Duodenal mucosa (tissue), 2 donors: ENCODE measurements around the gene CAMKK1.
"Not testable (repeated sequence)": the region's sequence is repeated elsewhere in the genome, so short reads cannot be mapped to it uniquely, and the experiment has no call there.

Experiments used
- H3K27ac ChIP-seq: one replicate; pipeline ENCODE4 v1.7.0; 2013; ENCODE audit warnings: low read depth, low read length
- H3K27me3 ChIP-seq, 2 donors: one replicate each; pipeline ENCODE4 v1.7.0; 2013; ENCODE audit warnings: low read length in 2 of 2, control low read depth in 1 of 2; ENCODE audit not compliant: insufficient read depth in 2 of 2, control insufficient read depth in 1 of 2
- H3K36me3 ChIP-seq, 2 donors: one replicate each; pipeline ENCODE4 v1.7.0; 2013; ENCODE audit warnings: low read length in 2 of 2, control low read depth in 1 of 2; ENCODE audit not compliant: insufficient read depth in 2 of 2, control insufficient read depth in 1 of 2
- H3K4me1 ChIP-seq, 2 donors: one replicate each; pipeline ENCODE4 v1.7.0; 2013; ENCODE audit warnings: low read length in 2 of 2, control low read depth in 1 of 2; ENCODE audit not compliant: insufficient read depth in 2 of 2, control insufficient read depth in 1 of 2
- H3K4me3 ChIP-seq, 2 donors: one replicate each; pipeline ENCODE4 v1.7.0; 2013; ENCODE audit warnings: low read length in 2 of 2, low read depth in 1 of 2
- H3K9ac ChIP-seq, 2 donors: one replicate each; pipeline ENCODE4 v1.7.0; 2013; ENCODE audit warnings: low read length in 2 of 2, low read depth in 1 of 2
- H3K9me3 ChIP-seq, 2 donors: one replicate each; pipeline ENCODE4 v1.7.0; 2013; ENCODE audit warnings: low read length in 2 of 2, control low read depth in 1 of 2; ENCODE audit not compliant: control insufficient read depth in 1 of 2

Gene CAMKK1

DNA sequence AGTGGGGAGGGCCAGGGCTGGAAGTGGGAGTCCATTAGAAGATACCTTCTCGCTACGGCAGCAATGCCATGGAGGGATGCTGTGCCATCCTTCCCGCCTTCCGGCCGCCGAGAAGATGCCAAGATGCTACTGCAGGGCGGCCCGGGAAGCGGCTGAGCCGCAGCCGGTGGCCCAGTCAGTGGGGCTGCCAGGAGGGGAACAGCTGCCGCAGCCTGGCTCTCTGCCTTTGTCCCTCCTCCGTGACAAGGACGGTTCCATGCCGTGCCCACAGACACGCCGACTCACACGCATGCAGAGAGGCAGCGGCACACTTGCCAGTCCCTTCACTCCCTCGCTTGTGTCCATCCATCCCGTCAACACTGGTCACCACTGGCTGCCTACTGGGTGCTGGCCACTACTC, 26.6 kb downstream of the CAMKK1 start:
- peaks cover 4 to 5% of the 10 kb centered on the region in 2 donors for H3K4me1 ChIP-seq

DNA sequence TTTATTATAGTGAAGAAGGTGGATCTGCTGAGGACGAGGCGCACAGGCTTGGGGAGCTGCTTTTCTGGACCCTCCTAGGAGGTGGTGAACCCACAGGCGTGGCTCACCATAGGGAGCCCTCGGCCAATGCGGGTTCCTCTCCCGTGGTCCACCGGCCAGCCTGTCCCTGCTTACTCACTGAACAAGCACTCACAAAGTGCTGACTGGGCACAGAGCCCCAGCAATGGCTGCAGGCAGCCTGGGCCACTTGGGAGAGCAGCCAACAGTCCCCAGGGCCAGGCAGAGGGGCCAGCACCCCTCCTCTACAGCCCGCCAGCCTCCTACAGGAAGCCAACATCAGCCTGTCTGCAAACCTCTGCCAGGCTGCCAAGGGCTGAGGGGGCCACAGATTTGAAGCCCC, 27.7 kb downstream of the CAMKK1 start:
- Histone ChIP-seq H3K9ac (no peak overlapping the region), H3K27me3 (no peaks in the 10 kb centered on the region), H3K27ac (no peak overlapping the region), H3K4me1 (no peaks in the 10 kb centered on the region), H3K4me3 (no peak overlapping the region), H3K9me3 (no peaks in the 10 kb centered on the region), H3K36me3 (peaks cover 5 to 10% of the 10 kb centered on the region in 2 donors)

More for the DNA sequence above, 26.6 kb downstream of the CAMKK1 start:
- no peaks in the 10 kb centered on the region for H3K27me3 ChIP-seq
- no peaks in the 10 kb centered on the region for H3K9me3 ChIP-seq
- H3K9ac ChIP-seq = no peak overlapping the region
- H3K36me3 ChIP-seq = peaks cover 0 to under 1% of the 10 kb centered on the region in 2 donors
- H3K4me3 ChIP-seq = no peak overlapping the region
- H3K27ac ChIP-seq = no peak overlapping the region

DNA sequence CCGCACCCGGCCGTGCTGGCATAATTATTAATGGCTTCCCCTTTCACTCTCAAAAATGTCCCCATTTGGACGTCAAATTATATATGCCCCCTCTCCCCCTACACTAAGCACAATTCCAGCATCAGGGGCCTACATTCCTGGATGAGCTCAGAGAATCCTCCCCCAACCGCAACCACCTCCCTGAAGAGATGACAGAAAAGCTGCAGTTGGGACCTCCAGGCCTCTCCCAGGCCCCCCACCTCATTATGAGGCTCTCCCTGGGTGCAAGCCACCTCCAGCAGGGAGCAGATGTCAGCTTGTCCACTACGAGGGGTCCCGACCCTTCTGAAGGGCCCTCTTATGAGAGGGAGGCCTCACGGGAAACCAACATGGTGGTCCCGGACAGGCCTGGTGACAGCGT, 28.3 kb downstream of the CAMKK1 start:
- Histone ChIP-seq H3K9ac (no peak overlapping the region), H3K27me3 (no peaks in the 10 kb centered on the region), H3K4me1 (no peaks in the 10 kb centered on the region), H3K9me3 (no peaks in the 10 kb centered on the region), H3K36me3 (peaks cover 5 to 10% of the 10 kb centered on the region in 2 donors), H3K4me3 (no peak overlapping the region), H3K27ac (no peak overlapping the region)

DNA sequence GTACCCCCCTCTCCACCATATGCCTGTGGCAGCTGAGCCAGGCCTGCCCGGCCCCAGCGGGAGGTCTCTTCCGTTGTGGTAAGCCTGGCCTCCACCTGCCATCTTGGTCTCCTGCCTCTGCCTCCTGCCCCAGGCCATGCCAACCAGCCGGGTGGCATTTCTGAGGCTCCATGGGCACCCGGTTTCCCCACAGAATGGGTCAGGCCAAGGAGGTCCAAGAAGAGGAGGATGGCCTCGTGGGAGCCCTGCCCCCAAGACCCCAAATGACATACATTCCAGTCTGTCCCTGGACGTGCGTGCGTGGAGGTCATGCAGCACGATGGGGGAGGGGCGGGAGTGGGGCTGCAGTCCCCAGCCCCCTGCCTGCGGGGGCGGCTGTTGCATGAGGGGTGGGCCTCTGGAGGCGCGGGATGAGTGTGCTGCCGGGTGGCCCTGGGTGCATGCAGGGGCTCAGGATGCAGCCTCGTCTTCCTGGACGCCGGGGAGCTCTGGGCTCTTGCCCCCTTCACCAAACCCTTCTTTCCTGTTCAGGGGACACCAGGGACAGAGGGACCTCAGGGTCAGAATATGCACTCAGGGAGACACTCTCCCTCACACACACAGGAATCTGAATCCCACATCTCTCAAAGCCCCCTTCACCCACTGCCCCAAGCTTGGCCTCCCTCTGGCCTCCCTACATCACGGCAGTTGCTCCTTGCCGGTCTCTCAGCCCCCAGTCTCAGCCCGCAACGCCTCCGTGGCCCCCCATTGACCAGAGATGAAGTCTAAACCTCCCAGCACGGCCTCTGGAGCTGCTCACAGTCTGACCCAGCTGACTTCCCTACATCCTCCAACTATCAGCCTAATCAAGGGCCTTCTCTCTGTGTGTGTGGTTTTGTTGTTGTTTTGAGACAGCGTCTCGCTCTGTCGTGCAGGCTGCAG, 30.8 kb downstream of the CAMKK1 start:
- no peak overlapping the region for H3K27ac ChIP-seq
- H3K36me3 ChIP-seq = peaks cover 5 to 10% of the 10 kb centered on the region in 2 donors
- H3K27me3 ChIP-seq = no peaks in the 10 kb centered on the region
- H3K4me1 ChIP-seq = no peaks in the 10 kb centered on the region
- H3K4me3 ChIP-seq = no peak overlapping the region
- no peak overlapping the region for H3K9ac ChIP-seq
- no peaks in the 10 kb centered on the region for H3K9me3 ChIP-seq

DNA sequence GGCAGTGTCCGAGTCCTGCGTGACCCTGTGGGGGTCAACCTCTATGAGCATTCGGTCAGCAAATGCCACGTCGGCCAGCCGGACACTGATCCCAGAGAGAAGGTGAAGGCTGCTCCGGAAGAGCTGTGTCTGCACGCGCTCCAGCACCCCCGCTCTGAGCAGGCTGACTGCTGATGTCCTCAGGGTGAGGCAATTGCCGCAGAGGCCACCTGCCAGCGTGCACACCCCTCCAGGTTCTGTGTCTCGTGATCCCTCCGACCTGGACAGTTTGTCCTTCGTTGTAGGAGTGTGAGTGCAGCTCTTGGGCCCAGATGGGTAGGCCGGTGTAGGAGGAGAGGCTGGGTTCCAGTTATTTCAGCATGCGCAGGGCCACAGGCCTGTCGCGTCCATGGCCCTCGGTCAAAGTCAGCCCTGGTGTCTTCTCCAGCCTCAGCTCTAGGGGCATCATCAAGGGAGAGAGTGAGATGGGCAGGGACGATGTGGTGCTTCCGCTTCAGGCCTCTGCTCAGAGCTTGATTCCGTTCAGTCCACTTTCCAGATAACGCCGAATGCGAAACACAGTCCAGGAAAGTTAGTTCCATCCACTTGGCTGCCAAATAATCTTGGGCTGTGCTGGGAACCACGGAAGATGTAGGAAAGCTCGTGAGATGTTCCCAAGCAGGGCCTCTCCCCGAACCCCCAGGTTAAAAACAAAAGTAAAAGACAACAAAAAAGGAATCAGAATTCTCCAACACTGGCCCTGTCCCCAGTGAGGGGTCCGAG, 31.7 kb downstream of the CAMKK1 start:
- Histone ChIP-seq H3K9me3 (no peaks in the 10 kb centered on the region), H3K36me3 (peaks cover 5 to 10% of the 10 kb centered on the region in 2 donors), H3K4me3 (no peak overlapping the region), H3K27me3 (no peaks in the 10 kb centered on the region), H3K4me1 (no peaks in the 10 kb centered on the region), H3K9ac (no peak overlapping the region), H3K27ac (no peak overlapping the region)

DNA sequence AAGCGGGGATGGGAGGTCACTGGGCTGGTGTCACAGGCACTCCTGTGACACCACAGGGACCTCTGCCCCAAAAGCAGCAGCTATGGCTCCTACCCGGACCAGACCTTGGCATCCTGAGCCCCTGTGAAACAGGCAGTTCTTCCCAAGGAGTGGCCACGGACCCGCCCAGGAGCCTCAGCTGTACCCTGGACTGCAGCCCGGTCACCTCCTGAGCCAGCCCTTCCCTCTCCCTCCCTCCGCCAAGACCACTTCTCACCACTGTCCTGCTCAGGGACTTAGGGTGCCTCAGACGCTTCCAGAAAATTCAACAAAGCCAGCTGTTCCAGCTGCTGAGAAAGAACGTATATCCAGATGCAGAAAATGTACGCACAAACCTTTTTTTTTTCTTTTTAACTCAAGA, 32.9 kb downstream of the CAMKK1 start:
- no peak overlapping the region for H3K27ac ChIP-seq
- no peak overlapping the region for H3K4me3 ChIP-seq
- H3K27me3 ChIP-seq = no peaks in the 10 kb centered on the region
- peaks cover 5 to 10% of the 10 kb centered on the region in 2 donors for H3K36me3 ChIP-seq
- H3K9me3 ChIP-seq = no peaks in the 10 kb centered on the region
- no peak overlapping the region for H3K9ac ChIP-seq
- H3K4me1 ChIP-seq = no peaks in the 10 kb centered on the region

DNA sequence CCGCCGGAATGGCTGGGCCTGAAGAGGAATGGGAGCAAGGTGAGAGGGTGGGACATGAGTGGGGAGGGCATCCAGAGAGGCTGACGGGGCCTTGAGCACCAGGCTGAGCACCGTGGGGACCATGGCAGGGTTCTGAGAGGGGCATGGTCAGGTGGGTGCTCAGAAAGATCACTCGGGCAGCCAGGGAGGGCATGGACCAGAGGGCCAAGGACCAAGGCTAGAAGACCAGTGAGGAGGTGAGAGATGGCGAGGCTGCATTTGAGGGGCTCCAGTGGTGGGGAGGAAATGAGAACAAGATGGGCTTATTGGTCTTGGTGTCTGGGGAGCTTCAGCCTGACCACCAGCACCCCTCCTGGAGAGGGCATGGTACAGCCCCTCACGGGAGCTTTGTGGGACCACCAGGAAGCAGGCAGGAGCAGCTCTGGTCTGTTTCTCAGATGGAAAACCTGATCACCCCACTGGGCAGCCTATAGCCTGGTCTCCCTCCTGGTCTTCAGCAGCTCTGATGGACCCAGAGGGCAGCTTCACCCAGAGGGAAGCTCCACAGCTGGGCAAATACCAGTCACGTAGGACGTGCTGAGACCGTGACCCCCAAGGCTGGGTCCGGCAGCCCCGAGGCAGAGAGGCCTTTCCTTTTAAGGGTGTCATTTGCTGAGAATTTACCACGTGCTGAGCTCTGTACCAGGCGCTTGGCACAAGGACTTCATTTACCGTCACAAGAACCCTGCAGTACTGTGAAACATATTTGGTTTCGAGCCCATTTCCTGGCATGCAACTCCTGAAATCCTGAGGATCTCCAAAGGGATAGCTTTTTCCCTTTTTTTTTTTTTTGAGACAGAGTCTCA, 35.4 kb downstream of the CAMKK1 start:
- H3K4me1 ChIP-seq = no peaks in the 10 kb centered on the region
- no peak overlapping the region for H3K27ac ChIP-seq
- no peak overlapping the region for H3K4me3 ChIP-seq
- H3K9ac ChIP-seq = no peak overlapping the region
- no peaks in the 10 kb centered on the region for H3K9me3 ChIP-seq
- no peaks in the 10 kb centered on the region for H3K27me3 ChIP-seq
- peaks cover 5 to 10% of the 10 kb centered on the region in 2 donors for H3K36me3 ChIP-seq

DNA sequence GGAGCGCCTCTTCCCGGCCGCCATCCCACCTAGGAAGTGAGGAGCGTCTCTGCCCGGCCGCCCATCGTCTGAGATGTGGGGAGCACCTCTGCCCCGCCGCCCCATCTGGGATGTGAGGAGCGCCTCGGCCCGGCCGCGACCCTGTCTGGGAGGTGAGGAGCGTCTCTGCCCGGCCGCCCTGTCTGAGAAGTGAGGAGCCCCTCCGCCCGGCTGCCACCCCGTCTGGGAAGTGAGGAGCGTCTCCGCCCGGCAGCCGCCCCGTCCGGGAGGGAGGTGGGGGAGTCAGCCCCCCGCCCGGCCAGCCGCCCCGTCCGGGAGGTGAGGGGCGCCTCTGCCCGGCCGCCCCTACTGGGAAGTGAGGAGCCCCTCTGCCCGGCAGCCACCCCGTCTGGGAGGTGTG, 38.6 kb downstream of the CAMKK1 start:
- H3K27me3 ChIP-seq, H3K4me3 ChIP-seq, H3K27ac ChIP-seq, H3K4me1 ChIP-seq, H3K9me3 ChIP-seq, H3K9ac ChIP-seq, H3K36me3 ChIP-seq: not testable (repeated sequence)

DNA sequence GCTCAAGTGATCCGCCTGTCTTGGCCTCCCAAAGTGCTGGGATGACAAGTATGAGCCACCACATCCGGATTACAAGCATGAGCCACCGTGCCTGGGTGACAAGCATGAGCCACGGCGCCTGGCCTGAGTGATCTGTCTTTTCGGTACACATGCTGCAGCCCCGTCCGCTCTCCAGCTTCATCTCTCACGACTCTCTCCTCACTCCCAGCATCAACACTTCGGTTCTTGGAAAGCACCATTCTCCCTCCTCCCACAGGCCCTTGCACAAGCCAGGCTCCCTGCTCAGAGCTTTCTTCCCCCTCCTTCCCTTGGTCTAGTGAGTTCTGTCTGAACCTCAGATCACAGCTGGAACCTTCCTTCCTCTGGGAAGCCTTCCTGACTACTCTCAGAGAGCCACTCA, 40.3 kb downstream of the CAMKK1 start:
- no peak overlapping the region for H3K4me3 ChIP-seq
- H3K27me3 ChIP-seq = no peaks in the 10 kb centered on the region
- H3K9ac ChIP-seq = no peak overlapping the region
- no peaks in the 10 kb centered on the region for H3K4me1 ChIP-seq
- H3K27ac ChIP-seq = no peak overlapping the region
- H3K9me3 ChIP-seq = no peaks in the 10 kb centered on the region
- no peaks in the 10 kb centered on the region for H3K36me3 ChIP-seq
